ENCODE measurements around the gene OR2D2. TPM values are rescaled to one million over a fixed set of nuclear protein-coding genes. Genes with fewer than 3 reads are reported as not detected.

OR2D2 gene
- total RNA-seq, 1 donor from 2014 or later, result 0.39 TPM

- no peak overlapping the region for H3K4me3 Mint-ChIP-seq (ENCODE audit: unreplicated experiment)
- H4K20me1 ChIP-seq (ENCODE audit: insufficient read depth, low read length), result no peaks in the 10 kb centered on the region
- H3K36me3 ChIP-seq (ENCODE audit: insufficient read depth, low read length), result no peaks in the 10 kb centered on the region
- H3K27ac ChIP-seq (ENCODE audit: low read depth, low read length), result no peak overlapping the region
- H3K79me2 ChIP-seq (ENCODE audit: insufficient read depth, low read length), result no peaks in the 10 kb centered on the region
- H3K27ac Mint-ChIP-seq (ENCODE audit: unreplicated experiment), result no peak overlapping the region
- H2AFZ ChIP-seq (ENCODE audit: low read depth, low read length), result no peak overlapping the region
- H3K4me1 ChIP-seq (ENCODE audit: insufficient read depth, low read length), result no peaks in the 10 kb centered on the region
- no peaks in the 10 kb centered on the region for H3K27me3 Mint-ChIP-seq (ENCODE audit: low read depth, unreplicated experiment)
- no peak overlapping the region for H3K4me3 ChIP-seq (ENCODE audit: insufficient read depth, low read depth, low read length)
- H3K36me3 Mint-ChIP-seq (ENCODE audit: low read depth, unreplicated experiment), result no peaks in the 10 kb centered on the region
- TF ChIP-seq EZH2 (IDR thresholded peaks at IDR 0.05; ENCODE audit: insufficient read depth, low read length), result no peak
- H3K4me1 Mint-ChIP-seq (ENCODE audit: low read depth, unreplicated experiment), result no peaks in the 10 kb centered on the region
- no peaks in the 10 kb centered on the region for H3K9me3 ChIP-seq (ENCODE audit: insufficient read depth, low read depth, low read length)
- H3K9ac ChIP-seq (ENCODE audit: low read length), result no peak overlapping the region
- DNase-seq (ENCODE audit: low read depth), result no peak
- H3K27me3 ChIP-seq (ENCODE audit: insufficient read depth, low read length), result no peaks in the 10 kb centered on the region
- no peak overlapping the region for H3K4me2 ChIP-seq (ENCODE audit: low read length)
- FAIRE-seq, result no peak
- no peaks in the 10 kb centered on the region for H3K9me3 Mint-ChIP-seq (ENCODE audit: unreplicated experiment)
Observed at GRCh38 chr11:6882751-6883150, 9.5 kb downstream of the OR2D2 start.

GRCh38 chr11:6876914-6877313, 15.4 kb downstream of the OR2D2 start:
- Histone ChIP-seq H3K27ac (ENCODE audit: low read depth, low read length) (no peak overlapping the region), H3K27me3 (ENCODE audit: insufficient read depth, low read length) (no peaks in the 10 kb centered on the region), H3K4me3 (ENCODE audit: insufficient read depth, low read depth, low read length) (no peak overlapping the region), H4K20me1 (ENCODE audit: insufficient read depth, low read length) (no peaks in the 10 kb centered on the region), H2AFZ (ENCODE audit: low read depth, low read length) (no peak overlapping the region), H3K4me2 (ENCODE audit: low read length) (no peak overlapping the region), H3K4me1 (ENCODE audit: insufficient read depth, low read length) (no peaks in the 10 kb centered on the region), H3K9me3 (ENCODE audit: insufficient read depth, low read depth, low read length) (peaks cover 3% of the 10 kb centered on the region), H3K9ac (ENCODE audit: low read length) (no peak overlapping the region), H3K36me3 (ENCODE audit: insufficient read depth, low read length) (no peaks in the 10 kb centered on the region), H3K79me2 (ENCODE audit: insufficient read depth, low read length) (no peaks in the 10 kb centered on the region)
- H3K27me3 Mint-ChIP-seq (ENCODE audit: low read depth, unreplicated experiment), result no peaks in the 10 kb centered on the region
- TF ChIP-seq CTCF (IDR thresholded peaks at IDR 0.05; ENCODE audit: insufficient read depth, low read depth, low read length), result no peak
- no peak for TF ChIP-seq EZH2 (IDR thresholded peaks at IDR 0.05; ENCODE audit: insufficient read depth, low read length)
- H3K36me3 Mint-ChIP-seq (ENCODE audit: low read depth, unreplicated experiment), result no peaks in the 10 kb centered on the region
- H3K27ac Mint-ChIP-seq (ENCODE audit: unreplicated experiment), result no peak overlapping the region
- DNase-seq (ENCODE audit: low read depth), result no peak
- H3K9me3 Mint-ChIP-seq (ENCODE audit: unreplicated experiment), result peaks cover 2% of the 10 kb centered on the region
- no peak overlapping the region for H3K4me3 Mint-ChIP-seq (ENCODE audit: unreplicated experiment)
- no peak for FAIRE-seq
- no peaks in the 10 kb centered on the region for H3K4me1 Mint-ChIP-seq (ENCODE audit: low read depth, unreplicated experiment)

GRCh38 chr11:6876325-6876724, 16.0 kb downstream of the OR2D2 start, which contains the start of gene OR10A4:
TSS of gene OR10A4 (plus strand) at chr11:6876625. CDS start at chr11:6876648, 23 bp downstream.
- peaks cover 3% of the 10 kb centered on the region for H3K9me3 ChIP-seq (ENCODE audit: insufficient read depth, low read depth, low read length)
- no peak within 1 kb of the TSS for H3K4me2 ChIP-seq (ENCODE audit: low read length)
- H3K4me1 Mint-ChIP-seq (ENCODE audit: low read depth, unreplicated experiment), result no peaks in the 10 kb centered on the region
- H3K27me3 ChIP-seq (ENCODE audit: insufficient read depth, low read length), result no peaks in the 10 kb centered on the region
- H4K20me1 ChIP-seq (ENCODE audit: insufficient read depth, low read length), result no peaks in the 10 kb centered on the region
- peaks cover 2% of the 10 kb centered on the region for H3K9me3 Mint-ChIP-seq (ENCODE audit: unreplicated experiment)
- no peak within 1 kb of the TSS for H3K4me3 Mint-ChIP-seq (ENCODE audit: unreplicated experiment)
- H2AFZ ChIP-seq (ENCODE audit: low read depth, low read length), result no peak within 1 kb of the TSS
- H3K36me3 ChIP-seq (ENCODE audit: insufficient read depth, low read length), result no peaks in the 10 kb centered on the region
- H3K9ac ChIP-seq (ENCODE audit: low read length), result no peak within 1 kb of the TSS
- H3K36me3 Mint-ChIP-seq (ENCODE audit: low read depth, unreplicated experiment), result no peaks in the 10 kb centered on the region
- H3K27ac Mint-ChIP-seq (ENCODE audit: unreplicated experiment), result no peak within 1 kb of the TSS
- no peaks in the 10 kb centered on the region for H3K4me1 ChIP-seq (ENCODE audit: insufficient read depth, low read length)
- DNase-seq (ENCODE audit: low read depth) (no peak), FAIRE-seq (no peak)
- H3K27ac ChIP-seq (ENCODE audit: low read depth, low read length), result no peak within 1 kb of the TSS
- H3K4me3 ChIP-seq (ENCODE audit: insufficient read depth, low read depth, low read length), result no peak within 1 kb of the TSS
- H3K79me2 ChIP-seq (ENCODE audit: insufficient read depth, low read length), result no peaks in the 10 kb centered on the region
- TF ChIP-seq EZH2 (IDR thresholded peaks at IDR 0.05; ENCODE audit: insufficient read depth, low read length) (no peak), CTCF (IDR thresholded peaks at IDR 0.05; ENCODE audit: insufficient read depth, low read depth, low read length) (no peak)
- no peaks in the 10 kb centered on the region for H3K27me3 Mint-ChIP-seq (ENCODE audit: low read depth, unreplicated experiment)
